Spinal cord (tissue), 10 donors: Measurements from ENCODE around the gene MFSD2B. TPM values are rescaled to one million over a fixed set of nuclear protein-coding genes. Genes with fewer than 3 reads are reported as not detected.
A peak's percentile ranks its signal among the peaks of the same experiment; 100 is the strongest.
"Not testable (repeated sequence)": the region's sequence is repeated elsewhere in the genome, so short reads cannot be mapped to it uniquely, and the experiment has no call there.

ENCODE experiments used
- DNase-seq, 6 donors: peaks; one replicate each; pipeline versions ENCODE4 v3.0.0 to v3.0.0-alpha.2; 2013 to 2015; ENCODE audit warnings: low spot score in 6 of 6, low read depth in 4 of 6
- H3K27ac ChIP-seq: one replicate; pipeline ENCODE4 v1.5.1; 2013; ENCODE audit warnings: low read depth, low read length, control low read depth
- H3K27me3 ChIP-seq: one replicate; pipeline ENCODE4 v1.6.1; 2013; ENCODE audit warnings: low read length; ENCODE audit not compliant: control insufficient read depth, insufficient read depth
- H3K36me3 ChIP-seq: one replicate; pipeline ENCODE4 v1.6.1; 2013; ENCODE audit warnings: low read length; ENCODE audit not compliant: control insufficient read depth, insufficient read depth
- H3K4me1 ChIP-seq: one replicate; pipeline ENCODE4 v1.6.1; 2013; ENCODE audit warnings: low read length; ENCODE audit not compliant: control insufficient read depth, insufficient read depth
- H3K4me3 ChIP-seq: one replicate; pipeline ENCODE4 v1.5.1; 2013; ENCODE audit warnings: low read depth, low read length, control low read depth
- H3K9me3 ChIP-seq: one replicate; pipeline ENCODE4 v1.6.1; 2013; ENCODE audit warnings: low read length; ENCODE audit not compliant: control insufficient read depth, insufficient read depth
- WGBS: methylation state at CpG from one replicate; pipeline ENCODE4 v1.1.5; 2013; ENCODE audit warnings: missing lambda C conversion rate; ENCODE audit not compliant: insufficient coverage; 5-methylcytosine and 5-hydroxymethylcytosine counted together
- polyA plus RNA-seq, 2 donors: library from polyadenylated mRNA; unstranded; fragments of 120-200 nt; gene quantifications; one replicate each; pipeline ENCODE4 v1.2.1, GENCODE V29; 2013; ENCODE audit not compliant: insufficient read length in 2 of 2
- total RNA-seq, 2 donors: library from RNA; depleted of rRNA in 1 of 2; stranded (reverse); fragments of 120-200 nt in 1 of 2; fragments of >200 nt in 1 of 2; gene quantifications; one replicate each; pipeline versions ENCODE4 v1.2.3 to v1.2.4, GENCODE V29; 2013 to 2014
- donor health status: healthy.

The MFSD2B gene
- total and polyA plus RNA-seq, 4 donors = 1.1 to 5.2 (median 2.9) TPM

DNA sequence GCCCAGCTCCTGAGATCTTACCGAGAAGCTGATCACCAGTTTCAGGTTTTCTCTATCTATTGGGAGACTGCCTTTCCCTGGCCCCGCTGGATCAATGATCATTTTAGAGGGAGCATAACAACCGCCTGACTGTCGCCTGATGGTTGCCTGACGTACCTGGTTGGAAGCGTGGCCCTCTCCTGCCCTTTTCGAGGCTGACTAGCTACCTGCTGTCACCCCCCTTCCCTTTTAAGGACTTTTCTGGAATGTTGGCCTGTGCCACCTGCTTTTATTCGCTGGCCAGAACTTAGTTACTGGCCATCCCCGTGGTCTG is 562 bp upstream of the MFSD2B start:
- peaks cover 11% of the 10 kb centered on the region for H3K27me3 ChIP-seq
- H3K36me3 ChIP-seq = no peaks in the 10 kb centered on the region
- 67% methylated on average over 9 of the region's 9 CpGs for WGBS
- H3K4me3 ChIP-seq = peak overlapping the region; percentile 31
- peak in 1 of 6 donors; percentile 32 for DNase-seq
- H3K4me1 ChIP-seq = peaks cover 20% of the 10 kb centered on the region
- no peak overlapping the region for H3K27ac ChIP-seq
- H3K9me3 ChIP-seq = no peaks in the 10 kb centered on the region

DNA sequence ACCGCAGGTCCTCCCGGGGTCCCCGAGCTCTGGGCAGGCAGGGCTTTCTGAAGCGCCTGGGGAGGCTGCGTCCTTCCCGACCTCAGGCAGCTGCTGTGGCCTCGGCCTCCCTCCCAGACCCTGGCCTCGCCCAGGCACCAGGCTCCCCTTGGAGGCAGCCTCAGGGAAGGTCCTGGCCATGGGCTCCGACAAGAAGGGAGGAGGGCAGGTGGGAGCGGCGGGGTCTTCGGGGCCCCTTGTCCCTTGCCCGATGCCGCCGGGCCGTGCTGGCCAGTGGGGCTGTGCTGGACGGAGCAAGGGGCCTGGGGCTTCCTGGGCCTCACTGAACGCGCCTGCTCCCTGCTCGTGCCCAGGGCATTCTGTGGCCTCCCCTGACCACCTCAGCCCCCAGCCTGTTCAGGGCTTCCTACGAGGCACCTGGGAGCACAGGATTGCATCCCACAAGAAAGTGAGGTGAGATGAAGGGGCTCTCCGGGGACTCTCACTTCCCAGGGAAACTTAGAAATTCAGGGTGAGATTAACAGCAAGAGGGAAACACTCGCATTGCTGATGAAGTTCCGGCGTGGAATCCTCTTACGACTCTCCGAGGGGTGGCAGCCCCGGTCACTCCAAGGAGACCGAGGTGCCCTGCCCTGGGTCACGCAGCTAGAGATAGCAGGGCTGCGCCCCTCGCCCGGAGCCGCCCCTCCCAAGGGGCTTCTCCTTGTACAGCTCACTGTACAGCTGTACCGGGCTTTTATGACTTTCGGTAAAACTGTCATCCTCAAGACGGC is 778 bp downstream of the MFSD2B start:
- no peak for DNase-seq
- Histone ChIP-seq H3K4me3 (peak overlapping the region; percentile 21), H3K36me3 (no peaks in the 10 kb centered on the region), H3K4me1 (peaks cover 20% of the 10 kb centered on the region), H3K9me3 (no peaks in the 10 kb centered on the region), H3K27ac (no peak overlapping the region), H3K27me3 (peaks cover 11% of the 10 kb centered on the region)
- WGBS = 60% methylated on average over 36 of the region's 37 CpGs

DNA sequence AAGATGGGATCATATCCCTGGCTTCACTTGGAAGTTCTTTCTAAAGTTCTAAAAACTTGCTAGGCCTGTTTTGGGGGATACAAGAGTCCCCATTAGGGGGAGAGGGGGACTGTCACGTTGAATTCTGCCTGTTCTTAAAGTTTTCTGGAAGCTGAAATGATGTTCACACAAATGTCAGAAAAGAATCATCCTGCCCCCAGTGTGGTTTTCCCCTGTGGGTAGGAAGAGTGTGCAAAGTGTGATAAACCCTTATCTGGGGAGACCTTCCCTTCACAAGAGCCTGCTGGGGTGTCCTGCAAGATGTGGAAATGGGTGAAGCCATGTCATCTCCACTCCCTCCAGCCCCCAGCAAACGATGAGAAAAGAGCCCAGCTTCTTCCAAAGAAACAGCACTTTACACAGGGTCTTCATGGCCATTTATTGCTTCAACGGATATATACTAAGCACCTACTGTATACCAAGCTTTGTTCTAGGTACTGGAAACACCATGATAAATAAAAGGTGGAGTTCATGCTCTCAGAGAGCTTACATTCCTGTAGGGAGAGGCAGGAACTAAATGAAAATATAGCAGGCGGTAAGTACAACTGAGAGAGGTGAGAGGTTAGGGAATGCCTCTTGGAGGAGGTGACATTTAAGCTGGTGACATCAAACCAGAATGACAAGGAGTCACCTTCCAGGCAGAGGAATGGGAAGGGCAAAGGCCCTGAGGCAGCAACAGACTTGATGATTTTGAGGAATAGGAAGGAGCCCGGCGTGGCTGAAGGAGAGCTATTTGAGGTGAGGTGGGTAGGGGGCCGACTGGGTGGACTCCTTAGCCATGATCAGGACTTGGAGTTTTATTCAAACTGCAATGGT is 1.6 kb downstream of the MFSD2B start:
- 100% methylated on average over 1 of the region's 7 CpGs for WGBS
- peaks cover 20% of the 10 kb centered on the region for H3K4me1 ChIP-seq
- no peak for DNase-seq
- peaks cover under 1% of the 10 kb centered on the region for H3K36me3 ChIP-seq
- no peaks in the 10 kb centered on the region for H3K9me3 ChIP-seq
- no peak overlapping the region for H3K4me3 ChIP-seq
- no peak overlapping the region for H3K27ac ChIP-seq
- H3K27me3 ChIP-seq = peaks cover 11% of the 10 kb centered on the region

DNA sequence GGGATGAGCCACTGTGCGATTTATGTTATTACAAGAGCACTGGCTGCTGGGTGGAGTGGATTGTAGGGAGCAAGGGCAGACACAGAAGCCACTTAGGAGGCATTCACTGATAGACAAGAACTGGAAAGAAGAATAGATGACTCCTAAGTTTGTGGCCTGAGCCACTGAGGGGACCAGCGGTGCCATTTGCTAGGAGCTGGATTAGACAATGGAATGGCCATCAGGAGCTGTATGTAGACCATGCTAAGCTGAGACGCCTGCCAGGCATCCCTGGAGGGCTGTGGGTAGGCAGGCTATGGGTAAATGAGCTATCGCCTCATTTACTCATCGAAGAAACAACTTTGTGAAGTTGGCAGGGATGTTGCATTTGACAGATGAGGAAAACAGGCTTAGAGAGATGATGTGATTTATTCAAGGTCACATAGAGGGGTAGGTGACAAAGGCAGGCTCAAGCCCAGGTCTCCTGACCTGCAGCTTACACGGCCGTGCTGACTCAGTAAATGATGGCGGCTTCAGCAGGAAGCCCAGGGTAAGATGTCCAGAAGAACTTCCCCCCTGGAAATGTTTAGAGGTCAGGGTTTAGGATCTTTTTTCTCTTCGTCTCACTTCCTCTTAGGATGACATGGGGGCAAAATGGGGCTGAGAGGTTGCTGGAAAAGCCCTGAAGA is 2.8 kb downstream of the MFSD2B start:
- H3K27me3 ChIP-seq = peaks cover 11% of the 10 kb centered on the region
- H3K36me3 ChIP-seq = peaks cover 10% of the 10 kb centered on the region
- no peak overlapping the region for H3K4me3 ChIP-seq
- no peak for DNase-seq
- H3K4me1 ChIP-seq = peaks cover 20% of the 10 kb centered on the region
- H3K9me3 ChIP-seq = no peaks in the 10 kb centered on the region
- WGBS = 77% methylated on average over 6 of the region's 9 CpGs
- no peak overlapping the region for H3K27ac ChIP-seq

DNA sequence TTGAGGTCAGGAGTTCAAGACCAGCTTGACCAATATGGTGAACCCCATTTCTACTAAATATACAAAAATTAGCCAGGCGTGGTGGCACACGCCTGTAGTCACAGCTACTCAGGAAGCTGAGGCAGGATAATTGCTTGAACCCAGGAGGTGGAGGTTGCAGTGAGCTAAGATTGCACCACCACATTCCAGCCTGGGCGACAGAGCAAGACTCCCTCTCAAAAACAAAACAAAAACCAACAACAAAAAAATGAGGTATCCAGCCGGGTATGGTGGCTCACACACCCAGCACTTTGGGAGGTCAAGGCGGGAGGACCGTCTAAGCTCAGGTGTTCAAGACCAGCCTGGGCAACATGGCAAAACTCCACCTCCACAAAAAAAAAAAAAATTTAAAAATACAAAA is 5.0 kb downstream of the MFSD2B start:
- not testable (repeated sequence) for H3K4me3 ChIP-seq, H3K27me3 ChIP-seq, H3K27ac ChIP-seq, DNase-seq, H3K4me1 ChIP-seq, H3K9me3 ChIP-seq
- WGBS = no CpG with 5 or more reads among the region's 6 CpGs
- H3K36me3 ChIP-seq = peaks cover 10% of the 10 kb centered on the region

DNA sequence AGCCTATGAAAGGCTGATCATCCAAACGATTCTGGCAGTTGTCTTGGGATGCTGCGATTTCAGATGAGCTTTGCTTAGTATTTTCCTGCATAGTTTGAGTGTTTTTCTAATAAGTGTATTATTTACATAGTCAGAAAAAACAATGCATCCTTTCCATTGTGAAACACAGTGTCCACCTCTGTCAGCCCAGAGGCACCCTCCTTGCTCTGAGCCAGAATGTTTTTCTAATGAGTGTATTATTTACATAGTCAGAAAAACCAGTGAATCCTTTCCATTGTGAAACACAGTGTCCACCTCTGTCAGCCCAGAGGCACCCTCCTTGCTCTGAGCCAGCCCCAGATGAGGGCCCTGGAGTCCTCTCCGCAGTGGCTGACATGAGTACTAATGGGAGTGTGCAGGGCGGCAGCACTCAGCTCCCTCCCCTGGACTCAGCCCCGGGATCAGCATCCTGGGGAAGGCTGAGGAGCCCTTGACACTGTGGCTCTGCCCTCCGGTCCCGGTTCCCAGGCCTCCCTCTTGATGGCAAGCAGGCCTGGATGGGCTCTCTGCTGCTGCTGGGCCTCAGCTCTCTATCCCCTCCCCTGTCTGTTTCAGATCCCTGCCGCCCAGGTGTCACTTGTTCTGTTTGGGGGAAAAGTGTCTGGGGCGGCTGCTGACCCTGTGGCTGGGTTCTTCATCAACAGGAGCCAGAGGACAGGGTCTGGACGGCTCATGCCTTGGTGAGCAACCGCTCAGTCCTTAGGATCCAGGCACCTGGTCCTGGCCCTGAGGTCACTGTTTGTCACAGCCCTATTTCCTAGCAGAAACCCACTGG is 5.9 kb downstream of the MFSD2B start:
- no peak for DNase-seq
- Histone ChIP-seq H3K27me3 (peaks cover under 1% of the 10 kb centered on the region), H3K36me3 (peaks cover 10% of the 10 kb centered on the region), H3K4me3 (no peak overlapping the region), H3K4me1 (peaks cover 2% of the 10 kb centered on the region), H3K9me3 (no peaks in the 10 kb centered on the region), H3K27ac (no peak overlapping the region)
- WGBS = 66% methylated on average over 9 of the region's 11 CpGs

DNA sequence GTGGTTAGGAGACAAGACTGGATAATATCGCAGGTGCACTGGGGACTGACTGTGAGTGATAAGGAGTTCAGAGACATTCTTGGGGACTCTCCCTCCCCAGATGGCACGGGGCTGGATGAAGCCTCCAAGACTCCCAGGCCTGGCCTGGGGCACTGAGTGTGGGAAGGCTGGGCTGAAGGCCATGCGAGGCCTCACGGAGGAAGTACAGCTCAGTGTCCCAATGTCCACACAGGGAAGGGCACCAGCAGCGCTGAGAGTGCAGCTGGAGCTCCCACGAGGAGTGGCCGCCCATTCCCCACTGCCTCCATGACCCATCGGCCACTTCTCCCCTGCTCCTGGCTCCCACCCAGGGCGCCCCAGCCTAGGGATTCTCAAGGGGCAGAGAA is 6.5 kb downstream of the MFSD2B start:
- Histone ChIP-seq H3K27ac (no peak overlapping the region), H3K9me3 (no peaks in the 10 kb centered on the region), H3K27me3 (no peaks in the 10 kb centered on the region), H3K36me3 (peaks cover 12% of the 10 kb centered on the region), H3K4me1 (no peaks in the 10 kb centered on the region), H3K4me3 (no peak overlapping the region)
- WGBS = 83% methylated on average over 5 of the region's 9 CpGs
- DNase-seq = no peak

DNA sequence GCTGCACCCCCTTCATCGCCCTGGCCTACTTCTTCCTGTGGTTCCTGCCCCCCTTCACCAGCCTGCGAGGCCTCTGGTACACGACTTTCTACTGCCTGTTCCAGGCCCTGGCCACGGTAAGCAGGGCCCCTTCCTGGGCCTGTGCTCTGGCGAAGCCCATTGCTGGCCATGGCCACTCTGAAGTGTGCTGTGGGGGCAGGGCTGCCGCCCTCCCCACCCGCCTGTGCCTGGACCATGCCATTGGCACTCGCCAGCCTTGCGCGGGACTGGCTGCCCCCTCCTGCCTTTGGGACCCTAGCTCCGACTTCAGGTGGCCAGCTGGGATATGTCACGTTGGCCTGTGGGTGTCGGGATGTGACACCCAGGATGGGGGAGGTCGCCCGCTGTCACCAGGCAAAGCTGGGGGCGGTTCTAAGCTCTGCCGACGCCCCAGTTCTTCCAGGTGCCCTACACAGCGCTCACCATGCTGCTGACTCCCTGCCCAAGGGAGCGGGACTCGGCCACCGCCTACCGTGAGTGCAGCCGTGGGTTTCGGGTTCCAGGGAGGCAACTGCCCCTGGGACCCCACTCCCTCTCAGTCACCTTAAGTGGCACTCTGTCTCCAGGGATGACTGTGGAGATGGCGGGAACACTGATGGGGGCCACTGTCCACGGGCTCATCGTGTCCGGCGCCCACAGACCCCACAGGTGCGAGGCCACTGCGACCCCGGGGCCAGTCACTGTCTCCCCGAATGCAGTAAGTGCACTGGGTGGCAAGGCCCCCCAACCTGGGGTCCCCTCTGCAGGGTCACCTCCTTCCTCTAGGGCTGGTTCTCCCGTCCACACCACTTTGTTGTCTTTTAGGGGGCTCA is 7.2 kb downstream of the MFSD2B start:
- Histone ChIP-seq H3K27me3 (no peaks in the 10 kb centered on the region), H3K36me3 (peaks cover 19% of the 10 kb centered on the region), H3K4me1 (no peaks in the 10 kb centered on the region), H3K4me3 (no peak overlapping the region), H3K9me3 (no peaks in the 10 kb centered on the region), H3K27ac (no peak overlapping the region)
- DNase-seq = no peak
- 90% methylated on average over 35 of the region's 35 CpGs for whole genome bisulfite sequencing
